ENCODE data around the gene CWC22.

Gene CWC22

DNA sequence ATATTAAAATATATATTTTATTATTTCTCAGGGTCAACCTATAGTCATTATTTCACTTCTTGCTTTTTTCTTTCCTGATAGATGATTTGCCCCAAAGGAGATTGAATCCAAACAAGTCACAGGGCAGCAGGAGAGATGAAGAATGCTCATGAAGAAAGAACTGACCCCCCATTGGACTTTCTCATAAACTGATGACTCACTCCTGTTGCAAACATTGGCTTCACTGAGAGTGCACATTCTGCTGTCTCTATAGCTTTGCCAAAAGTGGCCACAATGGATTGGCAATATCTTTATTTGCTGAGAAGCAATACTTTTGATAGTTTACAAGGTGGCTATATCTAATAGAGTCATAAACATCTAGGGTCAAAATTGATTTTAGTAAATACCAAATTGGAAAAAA lies 89.8 kb downstream of the CWC22 start:
- Histone ChIP-seq H3K79me2 (ENCODE audit: insufficient read depth, low read length) (no peaks in the 10 kb centered on the region), H3K27me3 (ENCODE audit: low read length) (no peaks in the 10 kb centered on the region), H2AFZ (ENCODE audit: low read depth, low read length, severe bottlenecking) (no peak overlapping the region), H4K20me1 (ENCODE audit: low read depth, low read length) (no peaks in the 10 kb centered on the region), H3K4me2 (ENCODE audit: low read depth, low read length, poor library complexity, severe bottlenecking) (no peak overlapping the region), H3K27ac (ENCODE audit: low read depth, low read length) (no peak overlapping the region), H3K9me3 (ENCODE audit: insufficient read depth, low read length) (no peaks in the 10 kb centered on the region), H3K9ac (ENCODE audit: low read length) (no peak overlapping the region), H3K36me3 (ENCODE audit: low read length) (no peaks in the 10 kb centered on the region), H3K4me3 (ENCODE audit: insufficient read depth, low read length, poor library complexity, severe bottlenecking) (no peak overlapping the region), H3K9me2 (replicated peaks; ENCODE audit: insufficient read depth, low read length) (no peaks in the 10 kb centered on the region), H3F3A (ENCODE audit: insufficient read depth) (0 out of 2 replicates have a peak, but pooled peaks cover 3% of the 10 kb centered on the region)
- TF ChIP-seq, protein P1, sequence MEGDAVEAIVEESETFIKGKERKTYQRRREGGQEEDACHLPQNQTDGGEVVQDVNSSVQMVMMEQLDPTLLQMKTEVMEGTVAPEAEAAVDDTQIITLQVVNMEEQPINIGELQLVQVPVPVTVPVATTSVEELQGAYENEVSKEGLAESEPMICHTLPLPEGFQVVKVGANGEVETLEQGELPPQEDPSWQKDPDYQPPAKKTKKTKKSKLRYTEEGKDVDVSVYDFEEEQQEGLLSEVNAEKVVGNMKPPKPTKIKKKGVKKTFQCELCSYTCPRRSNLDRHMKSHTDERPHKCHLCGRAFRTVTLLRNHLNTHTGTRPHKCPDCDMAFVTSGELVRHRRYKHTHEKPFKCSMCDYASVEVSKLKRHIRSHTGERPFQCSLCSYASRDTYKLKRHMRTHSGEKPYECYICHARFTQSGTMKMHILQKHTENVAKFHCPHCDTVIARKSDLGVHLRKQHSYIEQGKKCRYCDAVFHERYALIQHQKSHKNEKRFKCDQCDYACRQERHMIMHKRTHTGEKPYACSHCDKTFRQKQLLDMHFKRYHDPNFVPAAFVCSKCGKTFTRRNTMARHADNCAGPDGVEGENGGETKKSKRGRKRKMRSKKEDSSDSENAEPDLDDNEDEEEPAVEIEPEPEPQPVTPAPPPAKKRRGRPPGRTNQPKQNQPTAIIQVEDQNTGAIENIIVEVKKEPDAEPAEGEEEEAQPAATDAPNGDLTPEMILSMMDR (IDR thresholded peaks at IDR 0.05; ENCODE audit: insufficient read depth, low read length, poor library complexity, severe bottlenecking): no peak
- TF ChIP-seq EZH2phosphoT487 (conservative IDR thresholded peaks at IDR 0.05; ENCODE audit: low read length): no peak

DNA sequence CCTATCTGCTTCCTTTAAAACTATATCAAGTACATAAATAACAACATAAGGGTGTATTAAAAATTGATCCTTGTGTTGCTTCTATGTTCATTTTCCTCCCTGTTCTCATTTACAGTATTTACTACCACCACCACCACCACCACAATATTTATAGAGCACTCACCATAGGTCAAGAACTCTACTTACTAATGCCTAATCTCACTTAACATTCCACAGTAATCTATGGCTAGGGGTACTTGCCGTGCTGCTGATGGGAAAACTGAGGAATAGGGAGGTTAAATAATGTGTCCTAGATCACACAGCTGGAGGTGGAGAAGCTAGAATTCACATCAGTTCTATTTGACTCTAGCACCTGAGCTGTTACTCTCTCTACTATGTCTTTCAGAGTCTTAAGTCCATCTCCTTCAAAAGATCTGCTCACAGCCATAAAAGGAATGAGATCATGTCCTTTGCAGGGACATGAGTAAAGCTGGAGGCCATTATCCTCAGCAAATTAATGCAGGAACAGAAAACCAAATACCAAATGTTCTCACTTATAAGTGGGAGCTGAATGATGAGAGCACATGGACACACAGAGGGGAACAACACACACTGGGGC lies 91.6 kb downstream of the CWC22 start:
- Histone ChIP-seq H3K9ac (ENCODE audit: low read length) (no peak overlapping the region), H3K27ac (ENCODE audit: low read depth, low read length) (no peak overlapping the region), H3K36me3 (ENCODE audit: low read length) (no peaks in the 10 kb centered on the region), H3K79me2 (ENCODE audit: insufficient read depth, low read length) (no peaks in the 10 kb centered on the region), H3K4me2 (ENCODE audit: low read depth, low read length, poor library complexity, severe bottlenecking) (no peak overlapping the region), H3F3A (ENCODE audit: insufficient read depth) (no peaks in the 10 kb centered on the region), H2AFZ (ENCODE audit: low read depth, low read length, severe bottlenecking) (no peak overlapping the region), H3K9me3 (ENCODE audit: insufficient read depth, low read length) (no peaks in the 10 kb centered on the region), H3K9me2 (replicated peaks; ENCODE audit: insufficient read depth, low read length) (no peaks in the 10 kb centered on the region), H3K4me3 (ENCODE audit: insufficient read depth, low read length, poor library complexity, severe bottlenecking) (no peak overlapping the region), H4K20me1 (ENCODE audit: low read depth, low read length) (no peaks in the 10 kb centered on the region), H3K27me3 (ENCODE audit: low read length) (no peaks in the 10 kb centered on the region)
- TF ChIP-seq, protein P1 (IDR thresholded peaks at IDR 0.05; ENCODE audit: insufficient read depth, low read length, poor library complexity, severe bottlenecking): no peak

DNA sequence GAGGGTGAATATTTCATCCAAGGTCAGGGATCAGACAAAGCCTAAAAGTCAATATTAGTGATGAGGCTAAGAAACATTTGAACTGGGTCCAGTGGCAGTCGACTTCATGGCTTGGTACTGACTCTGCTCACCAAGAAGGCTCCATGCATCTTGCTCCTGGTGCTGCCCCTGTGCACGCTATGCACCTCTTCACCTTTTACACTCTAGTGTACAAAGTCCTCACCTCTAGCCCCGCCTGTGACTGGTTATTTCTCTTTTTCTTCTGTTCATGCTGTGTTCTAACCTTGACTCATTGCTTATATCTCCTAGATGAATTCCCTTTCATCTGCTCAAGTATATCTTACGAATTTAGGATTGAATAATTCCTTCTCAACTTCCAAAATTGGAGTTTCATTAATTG lies 93.3 kb downstream of the CWC22 start:
- Histone ChIP-seq H3K79me2 (ENCODE audit: insufficient read depth, low read length) (no peaks in the 10 kb centered on the region), H3K9me2 (replicated peaks; ENCODE audit: insufficient read depth, low read length) (no peaks in the 10 kb centered on the region), H4K20me1 (ENCODE audit: low read depth, low read length) (no peaks in the 10 kb centered on the region), H3K36me3 (ENCODE audit: low read length) (no peaks in the 10 kb centered on the region), H2AFZ (ENCODE audit: low read depth, low read length, severe bottlenecking) (no peak overlapping the region), H3K4me2 (ENCODE audit: low read depth, low read length, poor library complexity, severe bottlenecking) (no peak overlapping the region), H3K4me3 (ENCODE audit: insufficient read depth, low read length, poor library complexity, severe bottlenecking) (no peak overlapping the region), H3K27ac (ENCODE audit: low read depth, low read length) (no peak overlapping the region), H3K9ac (ENCODE audit: low read length) (no peak overlapping the region), H3F3A (ENCODE audit: insufficient read depth) (no peaks in the 10 kb centered on the region), H3K9me3 (ENCODE audit: insufficient read depth, low read length) (no peaks in the 10 kb centered on the region), H3K27me3 (ENCODE audit: low read length) (no peaks in the 10 kb centered on the region)
- no peak for TF ChIP-seq EZH2phosphoT487 (conservative IDR thresholded peaks at IDR 0.05; ENCODE audit: low read length)
- TF ChIP-seq, protein P1 (IDR thresholded peaks at IDR 0.05; ENCODE audit: insufficient read depth, low read length, poor library complexity, severe bottlenecking): no peak
